PC-3 (cell line): Measurements from ENCODE around the gene IL17RB.

Experiments
- CTCF ChIP-seq: fragments of 300-600 bp; sonication (generic); conservative IDR thresholded peaks from 2 replicates; pipeline ENCODE4 v1.5.1; 2017; ENCODE audit warnings: antibody characterized with exemption, low read depth, mild to moderate bottlenecking, low read length
- EZH2 ChIP-seq: fragments of 300-600 bp; sonication (generic); IDR thresholded peaks from one replicate; pipeline ENCODE4 v1.6.1; 2017; ENCODE audit warnings: antibody characterized with exemption, mild to moderate bottlenecking, low read length; ENCODE audit not compliant: unreplicated experiment
- EZH2phosphoT487 ChIP-seq: fragments of 300-600 bp; sonication (generic); IDR thresholded peaks from 2 replicates; pipeline ENCODE4 v1.6.1; 2018; ENCODE audit warnings: mild to moderate bottlenecking, antibody characterized with exemption, low read length, borderline replicate concordance

DNA sequence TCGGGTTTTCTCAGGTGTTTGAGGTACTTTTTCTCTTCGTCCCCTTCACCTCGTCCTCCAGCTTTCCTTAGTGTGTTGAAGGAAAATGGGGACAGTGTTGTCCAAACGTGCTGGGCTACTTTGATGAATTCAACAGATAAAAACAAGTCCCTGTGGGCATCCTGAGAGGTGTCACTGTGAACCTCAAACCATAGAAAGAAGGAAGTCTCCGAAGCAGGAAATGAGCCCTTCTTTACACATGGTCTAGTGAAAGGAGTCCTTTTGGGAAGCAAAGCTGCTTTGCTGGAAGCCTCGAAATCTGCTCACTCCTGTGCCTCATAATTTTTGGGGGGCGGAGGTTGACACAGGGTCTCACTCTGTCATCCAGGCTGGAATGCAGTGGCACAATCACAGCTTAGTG lies 10.6 kb downstream of the IL17RB start:
- TF ChIP-seq EZH2 (no peak), CTCF (no peak), EZH2phosphoT487 (no peak)
